ENCODE results near the gene LEP.

DNA sequence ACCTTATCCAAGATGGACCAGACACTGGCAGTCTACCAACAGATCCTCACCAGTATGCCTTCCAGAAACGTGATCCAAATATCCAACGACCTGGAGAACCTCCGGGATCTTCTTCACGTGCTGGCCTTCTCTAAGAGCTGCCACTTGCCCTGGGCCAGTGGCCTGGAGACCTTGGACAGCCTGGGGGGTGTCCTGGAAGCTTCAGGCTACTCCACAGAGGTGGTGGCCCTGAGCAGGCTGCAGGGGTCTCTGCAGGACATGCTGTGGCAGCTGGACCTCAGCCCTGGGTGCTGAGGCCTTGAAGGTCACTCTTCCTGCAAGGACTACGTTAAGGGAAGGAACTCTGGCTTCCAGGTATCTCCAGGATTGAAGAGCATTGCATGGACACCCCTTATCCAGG, 13.4 kb downstream of the LEP start:
- no peak for TF ChIP-seq EP300 (IDR thresholded peaks at IDR 0.05)
- TF ChIP-seq MAZ (IDR thresholded peaks at IDR 0.05; ENCODE audit: borderline replicate concordance, low read depth, low read length): no peak
- TF ChIP-seq POLR2A (IDR thresholded peaks at IDR 0.05; ENCODE audit: low read length): no peak
- no peak for TF ChIP-seq CTCF (IDR thresholded peaks at IDR 0.05)
- no peak for TF ChIP-seq MAFK (IDR thresholded peaks at IDR 0.05; ENCODE audit: partially characterized antibody)
- TF ChIP-seq BHLHE40 (IDR thresholded peaks at IDR 0.05; ENCODE audit: low read depth, low read length): no peak
- TF ChIP-seq POLR2AphosphoS2 (conservative IDR thresholded peaks at IDR 0.05; ENCODE audit: low read length): no peak
- no peak for TF ChIP-seq ELK1 (IDR thresholded peaks at IDR 0.05; ENCODE audit: low read depth, low read length)
- TF ChIP-seq HOXA7 (CRISPR knock-in tag; IDR thresholded peaks at IDR 0.05): no peak
- no peak for TF ChIP-seq SMC3 (IDR thresholded peaks at IDR 0.05)
- TF ChIP-seq, protein P1, sequence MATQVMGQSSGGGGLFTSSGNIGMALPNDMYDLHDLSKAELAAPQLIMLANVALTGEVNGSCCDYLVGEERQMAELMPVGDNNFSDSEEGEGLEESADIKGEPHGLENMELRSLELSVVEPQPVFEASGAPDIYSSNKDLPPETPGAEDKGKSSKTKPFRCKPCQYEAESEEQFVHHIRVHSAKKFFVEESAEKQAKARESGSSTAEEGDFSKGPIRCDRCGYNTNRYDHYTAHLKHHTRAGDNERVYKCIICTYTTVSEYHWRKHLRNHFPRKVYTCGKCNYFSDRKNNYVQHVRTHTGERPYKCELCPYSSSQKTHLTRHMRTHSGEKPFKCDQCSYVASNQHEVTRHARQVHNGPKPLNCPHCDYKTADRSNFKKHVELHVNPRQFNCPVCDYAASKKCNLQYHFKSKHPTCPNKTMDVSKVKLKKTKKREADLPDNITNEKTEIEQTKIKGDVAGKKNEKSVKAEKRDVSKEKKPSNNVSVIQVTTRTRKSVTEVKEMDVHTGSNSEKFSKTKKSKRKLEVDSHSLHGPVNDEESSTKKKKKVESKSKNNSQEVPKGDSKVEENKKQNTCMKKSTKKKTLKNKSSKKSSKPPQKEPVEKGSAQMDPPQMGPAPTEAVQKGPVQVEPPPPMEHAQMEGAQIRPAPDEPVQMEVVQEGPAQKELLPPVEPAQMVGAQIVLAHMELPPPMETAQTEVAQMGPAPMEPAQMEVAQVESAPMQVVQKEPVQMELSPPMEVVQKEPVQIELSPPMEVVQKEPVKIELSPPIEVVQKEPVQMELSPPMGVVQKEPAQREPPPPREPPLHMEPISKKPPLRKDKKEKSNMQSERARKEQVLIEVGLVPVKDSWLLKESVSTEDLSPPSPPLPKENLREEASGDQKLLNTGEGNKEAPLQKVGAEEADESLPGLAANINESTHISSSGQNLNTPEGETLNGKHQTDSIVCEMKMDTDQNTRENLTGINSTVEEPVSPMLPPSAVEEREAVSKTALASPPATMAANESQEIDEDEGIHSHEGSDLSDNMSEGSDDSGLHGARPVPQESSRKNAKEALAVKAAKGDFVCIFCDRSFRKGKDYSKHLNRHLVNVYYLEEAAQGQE (IDR thresholded peaks at IDR 0.05): no peak
- TF ChIP-seq, protein P2, sequence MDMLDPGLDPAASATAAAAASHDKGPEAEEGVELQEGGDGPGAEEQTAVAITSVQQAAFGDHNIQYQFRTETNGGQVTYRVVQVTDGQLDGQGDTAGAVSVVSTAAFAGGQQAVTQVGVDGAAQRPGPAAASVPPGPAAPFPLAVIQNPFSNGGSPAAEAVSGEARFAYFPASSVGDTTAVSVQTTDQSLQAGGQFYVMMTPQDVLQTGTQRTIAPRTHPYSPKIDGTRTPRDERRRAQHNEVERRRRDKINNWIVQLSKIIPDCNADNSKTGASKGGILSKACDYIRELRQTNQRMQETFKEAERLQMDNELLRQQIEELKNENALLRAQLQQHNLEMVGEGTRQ (IDR thresholded peaks at IDR 0.05): no peak
- TF ChIP-seq ZFP36 (IDR thresholded peaks at IDR 0.05; ENCODE audit: borderline replicate concordance, partially characterized antibody): no peak

Data from A549 (cell line).